ENCODE results near the gene MYO7A.

The MYO7A gene

GRCh38 chr11:77230878-77231605, 103.0 kb downstream of the MYO7A start:
- DNase-seq = no peak

- DNase-seq = no peak
Observed at GRCh38 chr11:77231800-77232199, 103.8 kb downstream of the MYO7A start.

- DNase-seq = no peak
Observed at GRCh38 chr11:77232242-77232641, 104.2 kb downstream of the MYO7A start.

GRCh38 chr11:77233011-77233410, 105.0 kb downstream of the MYO7A start:
- DNase-seq = no peak

- DNase-seq = no peak
Observed at GRCh38 chr11:77236901-77237300, 108.9 kb downstream of the MYO7A start.

- DNase-seq = no peak
Observed at GRCh38 chr11:77244277-77245027, 116.4 kb downstream of the MYO7A start.

- DNase-seq = no peak
Observed at GRCh38 chr11:77249427-77249826, 121.4 kb downstream of the MYO7A start.

- no peak for DNase-seq
Observed at GRCh38 chr11:77250881-77251640, 123.0 kb downstream of the MYO7A start.

GRCh38 chr11:77252555-77253270, 124.7 kb downstream of the MYO7A start:
- DNase-seq = no peak

- DNase-seq = no peak
Observed at GRCh38 chr11:77253690-77254089, 125.6 kb downstream of the MYO7A start.

- DNase-seq = no peak
Observed at GRCh38 chr11:77259641-77260040, 131.6 kb downstream of the MYO7A start.

- DNase-seq = no peak
Observed at GRCh38 chr11:77262803-77263202, 134.8 kb downstream of the MYO7A start.
